Esophagus squamous epithelium (tissue), 4 donors: ENCODE data around the gene MRPL41.
"Not testable (repeated sequence)": the region's sequence is repeated elsewhere in the genome, so short reads cannot be mapped to it uniquely, and the experiment has no call there.

Source experiments
- CTCF ChIP-seq, 6 experiments: fragments of 450-650 bp in 4 of 6; fragments of 200-600 bp in 2 of 6; sonication (generic) in 2 of 6; IDR thresholded peaks; one replicate each; pipeline ENCODE4 v1.5.1; 2016 to 2019; ENCODE audit warnings: antibody characterized with exemption in 6 of 6, mild to moderate bottlenecking in 4 of 6, moderate library complexity in 4 of 6
- POLR2A ChIP-seq, 4 donors: fragments of 450-650 bp; IDR thresholded peaks; one replicate each; pipeline ENCODE4 v1.6.1; 2017; ENCODE audit warnings: antibody characterized with exemption in 4 of 4, mild to moderate bottlenecking in 4 of 4, moderate library complexity in 3 of 4

- TF ChIP-seq CTCF, POLR2A (IDR thresholded peaks at IDR 0.05): not testable (repeated sequence)
These were observed 2.0 kb downstream of the MRPL41 start for GRCh38 chr9:137553654-137554053.
